HCT116 (cell line): ENCODE results near the gene OR52E2. TPM values are rescaled to one million over a fixed set of nuclear protein-coding genes. Genes with fewer than 3 reads are reported as not detected.

Experiments
- ATAC-seq: fragments of 200-7000 bp; cut with Tn5 transposase; 2 replicates; pipeline ENCODE4 v1.9.1; 2020; ENCODE audit warnings: mild to moderate bottlenecking, moderate library complexity
- BruUV-seq: library from RNA; stranded (reverse); fragments of 400-500 nt; replicated peaks from 2 replicates; lab custom pipeline; 2021; lab: Mats Ljungman, UMichigan
- CTCF ChIA-PET: fragments of 300-600 bp; sonication (Branson Sonifier 250); formaldehyde crosslinking; loops from one replicate; lab custom pipeline; 2021; ENCODE audit warnings: antibody characterized with exemption; lab: Charles Lee
- POLR2A ChIA-PET: fragments of 300-600, 350-600 bp; sonication (Branson Sonifier 250); formaldehyde crosslinking; loops from one replicate; lab custom pipeline; 2021; ENCODE audit warnings: antibody characterized with exemption; lab: Charles Lee
- RAD21 ChIA-PET, 2 experiments: fragments of 300-600 bp; sonication (Branson Sonifier 250); formaldehyde crosslinking; loops; one replicate each; lab custom pipeline; 2023; ENCODE audit warnings: low total read pairs in 2 of 2; ENCODE audit not compliant: uncharacterized antibody in 2 of 2, unreplicated experiment in 2 of 2, low non-redundant PET in 1 of 2; lab: Charles Lee
- DNase-seq: peaks from one replicate; pipeline ENCODE4 v3.0.0-alpha.2; 2010; ENCODE audit warnings: low read depth, low spot score
- H2AFZ ChIP-seq: fragments of 200-600 bp; shearing (Covaris generic), sonication (generic); 2 replicates; pipeline ENCODE4 v1.6.1; 2017; ENCODE audit warnings: low read depth, mixed run types, mixed read lengths, antibody characterized with exemption, low read length; ENCODE audit not compliant: poor library complexity, severe bottlenecking
- H3K27ac ChIP-seq: 2 replicates; pipeline ENCODE4 v1.5.1; 2012; ENCODE audit warnings: low read depth, low read length
- H3K27me3 ChIP-seq: fragments of 200-600 bp; sonication (generic); 2 replicates; pipeline ENCODE4 v1.6.1; 2016; ENCODE audit warnings: mixed run types, low read length, mixed read lengths; ENCODE audit not compliant: insufficient read depth
- H3K36me3 ChIP-seq, 2 experiments: fragments of 200-500 bp in 1 of 2; fragments of 200-600 bp in 1 of 2; sonication (Bioruptor generic) in 1 of 2; sonication (generic) in 1 of 2; 2 replicates each; pipeline versions ENCODE4 v1.5.1 to v1.6.1; 2014 to 2016; ENCODE audit warnings: low read length in 2 of 2, inconsistent platforms in 1 of 2, mixed read lengths in 1 of 2, mixed run types in 1 of 2; ENCODE audit not compliant: insufficient read depth in 2 of 2, control insufficient read depth in 1 of 2
- H3K4me1 ChIP-seq, 2 experiments: fragments of 200-600 bp in 1 of 2; sonication (generic) in 1 of 2; 2 replicates each; pipeline versions ENCODE4 v1.5.1 to v1.6.1; 2012 to 2017; ENCODE audit warnings: low read length in 2 of 2, inconsistent platforms in 1 of 2, mild to moderate bottlenecking in 1 of 2, mixed read lengths in 1 of 2, mixed run types in 1 of 2, moderate library complexity in 1 of 2; ENCODE audit not compliant: insufficient read depth in 2 of 2, control insufficient read depth in 1 of 2
- H3K4me2 ChIP-seq: fragments of 200-600 bp; sonication (generic); 2 replicates; pipeline ENCODE4 v1.6.1; 2017; ENCODE audit warnings: mixed run types, low read length, mixed read lengths
- H3K4me3 ChIP-seq, 2 experiments: fragments of 200-600 bp in 1 of 2; sonication (generic) in 1 of 2; replicated peaks in 1 of 2; 2 replicates each; pipeline ENCODE4 v1.5.1; 2011 to 2016; ENCODE audit warnings: low read length in 2 of 2, control low read depth in 1 of 2, low read depth in 1 of 2, mild to moderate bottlenecking in 1 of 2, mixed read lengths in 1 of 2, mixed run types in 1 of 2
- H3K79me2 ChIP-seq: fragments of 200-600 bp; sonication (generic); 2 replicates; pipeline ENCODE4 v1.6.1; 2017; ENCODE audit warnings: mild to moderate bottlenecking, mixed run types, low read length, moderate library complexity, mixed read lengths; ENCODE audit not compliant: insufficient read depth
- H3K9ac ChIP-seq: fragments of 200-600 bp; sonication (generic); 2 replicates; pipeline ENCODE4 v1.6.1; 2016; ENCODE audit warnings: low read length, mixed read lengths
- H3K9me2 ChIP-seq: fragments of 200-600 bp; sonication (generic), shearing (Covaris generic); 2 replicates; pipeline ENCODE4 v1.6.1; 2017; ENCODE audit warnings: mixed run types, mild to moderate bottlenecking, moderate library complexity; ENCODE audit not compliant: insufficient read depth
- H3K9me3 ChIP-seq, 2 experiments: fragments of 200-500 bp in 1 of 2; fragments of 200-600 bp in 1 of 2; sonication (Bioruptor generic) in 1 of 2; sonication (generic) in 1 of 2; 2 replicates each; pipeline ENCODE4 v1.6.1; 2014 to 2017; ENCODE audit warnings: low read length in 2 of 2, mixed read lengths in 2 of 2, inconsistent platforms in 1 of 2, low read depth in 1 of 2, mild to moderate bottlenecking in 1 of 2, mixed run types in 1 of 2, moderate library complexity in 1 of 2; ENCODE audit not compliant: control insufficient read depth in 1 of 2, insufficient read depth in 1 of 2
- H4K20me1 ChIP-seq: fragments of 200-600 bp; sonication (generic), shearing (Covaris generic); 2 replicates; pipeline ENCODE4 v1.6.1; 2017; ENCODE audit warnings: mixed run types, mild to moderate bottlenecking, moderate library complexity; ENCODE audit not compliant: insufficient read depth
- ELF1 ChIP-seq: IDR thresholded peaks from 2 replicates; pipeline ENCODE4 v1.6.1; 2012; ENCODE audit warnings: low read depth, borderline replicate concordance
- EZH2phosphoT487 ChIP-seq: fragments of 200-600 bp; IDR thresholded peaks from 2 replicates; pipeline ENCODE4 v1.6.1; 2018; ENCODE audit warnings: antibody characterized with exemption, borderline replicate concordance
- POLR2A ChIP-seq: IDR thresholded peaks from 2 replicates; pipeline ENCODE4 v1.7.0; 2011; ENCODE audit warnings: borderline replicate concordance; ENCODE audit not compliant: insufficient read depth, insufficient read length; ENCODE audit errors: extremely low read depth
- POLR2AphosphoS5 ChIP-seq: IDR thresholded peaks from 2 replicates; pipeline ENCODE4 v1.6.1; 2011; ENCODE audit warnings: mild to moderate bottlenecking, low read depth, low read length, moderate library complexity
- SP1 ChIP-seq: IDR thresholded peaks from 2 replicates; pipeline ENCODE4 v1.6.1; 2012; ENCODE audit warnings: low read depth
- SRF ChIP-seq: IDR thresholded peaks from 2 replicates; pipeline ENCODE4 v1.6.1; 2012; ENCODE audit warnings: low read depth
- TCF7L2 ChIP-seq: IDR thresholded peaks from 2 replicates; pipeline ENCODE4 v1.7.0; 2011; ENCODE audit warnings: borderline replicate concordance, inconsistent platforms; ENCODE audit not compliant: insufficient read depth, insufficient read length; ENCODE audit errors: extremely low read depth
- YY1 ChIP-seq: IDR thresholded peaks from 2 replicates; pipeline ENCODE4 v1.6.1; 2011; ENCODE audit warnings: low read length, low read depth, moderate library complexity, mild to moderate bottlenecking; ENCODE audit not compliant: insufficient replicate concordance; ENCODE audit errors: extremely low read depth
- intact Hi-C: fragments of 100-400 bp; cut with micrococcal nuclease; formaldehyde crosslinking; loops from 2 replicates; pipeline ENCODE4 v1.10.0; 2022
- total RNA-seq: library from RNA; stranded (reverse); gene quantifications from one replicate; pipeline ENCODE4 v1.2.1, GENCODE V29; 2021; ENCODE audit not compliant: unreplicated experiment
- TF ChIP-seq, protein P1 (sequence below): IDR thresholded peaks from 2 replicates; pipeline ENCODE4 v1.6.1; 2012
- TF ChIP-seq, protein P2 (sequence below), 3 experiments: fragments of 200-600 bp in 1 of 3; sonication (generic) in 1 of 3; IDR thresholded peaks in 2 of 3; conservative IDR thresholded peaks in 1 of 3; 2 replicates each; pipeline ENCODE4 v1.5.1; 2012 to 2017; ENCODE audit warnings: low read depth in 2 of 3, low read length in 2 of 3, antibody characterized with exemption in 1 of 3, borderline replicate concordance in 1 of 3, control low read depth in 1 of 3, mild to moderate bottlenecking in 1 of 3, mixed read lengths in 1 of 3, mixed run types in 1 of 3, moderate library complexity in 1 of 3; ENCODE audit not compliant: insufficient read depth in 1 of 3
- TF ChIP-seq, protein P3 (sequence below): IDR thresholded peaks from 2 replicates; pipeline ENCODE4 v1.6.1; 2012

The OR52E2 gene
- total RNA-seq, 1 experiment from 2014 or later, result not detected

DNA sequence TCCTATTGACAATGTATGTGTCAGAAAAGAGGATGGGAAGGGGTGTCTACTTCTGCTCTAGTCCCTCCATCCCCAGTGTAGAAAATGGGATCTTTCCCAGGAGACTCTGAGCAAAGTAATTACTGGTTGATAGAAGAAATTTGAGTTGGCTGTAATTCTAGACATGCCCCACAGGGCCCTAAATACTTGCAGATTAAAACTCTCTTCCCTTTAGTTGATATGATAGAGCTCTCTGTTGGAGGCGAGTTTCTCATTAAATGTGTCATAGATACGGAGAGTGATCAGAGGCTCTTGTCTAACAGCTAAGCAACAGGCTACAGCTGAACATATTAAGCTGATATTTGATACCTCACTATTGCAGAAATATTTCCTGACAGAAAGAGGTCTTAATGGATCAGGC, 42.8 kb upstream of the OR52E2 start:
- peak; percentile 25 for ATAC-seq
- no peak overlapping the region for H3K4me2 ChIP-seq
- ChIA-PET POLR2A (no interaction called here), CTCF (no interaction called here), RAD21 (no interaction called here)
- peaks cover 88% of the 10 kb centered on the region for H3K27me3 ChIP-seq
- H3K4me3 ChIP-seq, result no peak overlapping the region
- BruUV-seq, result no TSS peak
- H4K20me1 ChIP-seq, result no peaks in the 10 kb centered on the region
- no peaks in the 10 kb centered on the region for H3K36me3 ChIP-seq
- no peaks in the 10 kb centered on the region for H3K79me2 ChIP-seq
- no peaks in the 10 kb centered on the region for H3K9me3 ChIP-seq
- intact Hi-C loops, result no loop called here
- H3K4me1 ChIP-seq, result no peaks in the 10 kb centered on the region
- TF ChIP-seq, protein P1, sequence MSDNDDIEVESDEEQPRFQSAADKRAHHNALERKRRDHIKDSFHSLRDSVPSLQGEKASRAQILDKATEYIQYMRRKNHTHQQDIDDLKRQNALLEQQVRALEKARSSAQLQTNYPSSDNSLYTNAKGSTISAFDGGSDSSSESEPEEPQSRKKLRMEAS, result no peak
- TF ChIP-seq YY1 (no peak), SRF (no peak), ELF1 (no peak), TCF7L2 (no peak), POLR2AphosphoS5 (no peak), EZH2phosphoT487 (no peak), POLR2A (no peak), SP1 (no peak)
- TF ChIP-seq, protein P2, sequence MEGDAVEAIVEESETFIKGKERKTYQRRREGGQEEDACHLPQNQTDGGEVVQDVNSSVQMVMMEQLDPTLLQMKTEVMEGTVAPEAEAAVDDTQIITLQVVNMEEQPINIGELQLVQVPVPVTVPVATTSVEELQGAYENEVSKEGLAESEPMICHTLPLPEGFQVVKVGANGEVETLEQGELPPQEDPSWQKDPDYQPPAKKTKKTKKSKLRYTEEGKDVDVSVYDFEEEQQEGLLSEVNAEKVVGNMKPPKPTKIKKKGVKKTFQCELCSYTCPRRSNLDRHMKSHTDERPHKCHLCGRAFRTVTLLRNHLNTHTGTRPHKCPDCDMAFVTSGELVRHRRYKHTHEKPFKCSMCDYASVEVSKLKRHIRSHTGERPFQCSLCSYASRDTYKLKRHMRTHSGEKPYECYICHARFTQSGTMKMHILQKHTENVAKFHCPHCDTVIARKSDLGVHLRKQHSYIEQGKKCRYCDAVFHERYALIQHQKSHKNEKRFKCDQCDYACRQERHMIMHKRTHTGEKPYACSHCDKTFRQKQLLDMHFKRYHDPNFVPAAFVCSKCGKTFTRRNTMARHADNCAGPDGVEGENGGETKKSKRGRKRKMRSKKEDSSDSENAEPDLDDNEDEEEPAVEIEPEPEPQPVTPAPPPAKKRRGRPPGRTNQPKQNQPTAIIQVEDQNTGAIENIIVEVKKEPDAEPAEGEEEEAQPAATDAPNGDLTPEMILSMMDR (IDR thresholded peaks at IDR 0.05 in 2 of 3, conservative IDR thresholded peaks at IDR 0.05 in 1 of 3; ENCODE audit: borderline replicate concordance in 1 of 3, insufficient read depth in 1 of 3, low read depth in 2 of 3, low read length in 2 of 3), result no peak
- TF ChIP-seq, protein P3, sequence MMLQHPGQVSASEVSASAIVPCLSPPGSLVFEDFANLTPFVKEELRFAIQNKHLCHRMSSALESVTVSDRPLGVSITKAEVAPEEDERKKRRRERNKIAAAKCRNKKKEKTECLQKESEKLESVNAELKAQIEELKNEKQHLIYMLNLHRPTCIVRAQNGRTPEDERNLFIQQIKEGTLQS, result no peak
- H3K27ac ChIP-seq, result no peak overlapping the region
- H2AFZ ChIP-seq, result no peak overlapping the region
- H3K9me2 ChIP-seq, result no peaks in the 10 kb centered on the region
- no peak for DNase-seq
- H3K9ac ChIP-seq, result no peak overlapping the region
